HG03432 (cell line): Measurements from ENCODE around the gene HMGA1.
A peak's percentile ranks its signal among the peaks of the same experiment; 100 is the strongest.

ENCODE experiments used
- ATAC-seq: cut with Tn5 transposase; IDR thresholded peaks from one replicate; pipeline ENCODE4 v1.9.1; 2021; ENCODE audit warnings: mild to moderate bottlenecking, moderate library complexity; ENCODE audit not compliant: unreplicated experiment

The HMGA1 gene

GRCh38 chr6:34288581-34288980, 51.9 kb downstream of the HMGA1 start:
- no peak for ATAC-seq

DNA sequence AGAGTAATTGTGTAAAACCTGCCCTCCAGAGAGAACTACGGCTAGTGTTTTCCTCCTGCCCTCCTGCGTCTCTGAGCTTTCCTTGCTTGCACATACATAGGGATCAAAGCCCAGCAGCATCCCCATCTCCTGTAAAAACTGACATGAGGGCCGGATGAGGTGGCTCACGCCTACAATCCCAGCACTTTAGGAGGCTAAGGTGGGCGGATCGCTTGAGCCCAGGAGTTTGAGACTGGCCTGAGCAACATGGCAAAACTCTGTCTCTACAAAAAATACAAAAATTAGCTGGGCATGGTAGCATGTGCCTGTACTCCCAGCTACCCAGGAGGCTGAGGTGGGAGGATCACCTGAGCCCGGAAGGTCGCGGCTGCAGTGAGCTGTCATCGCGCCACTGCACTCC, 52.5 kb downstream of the HMGA1 start:
- no peak for ATAC-seq

DNA sequence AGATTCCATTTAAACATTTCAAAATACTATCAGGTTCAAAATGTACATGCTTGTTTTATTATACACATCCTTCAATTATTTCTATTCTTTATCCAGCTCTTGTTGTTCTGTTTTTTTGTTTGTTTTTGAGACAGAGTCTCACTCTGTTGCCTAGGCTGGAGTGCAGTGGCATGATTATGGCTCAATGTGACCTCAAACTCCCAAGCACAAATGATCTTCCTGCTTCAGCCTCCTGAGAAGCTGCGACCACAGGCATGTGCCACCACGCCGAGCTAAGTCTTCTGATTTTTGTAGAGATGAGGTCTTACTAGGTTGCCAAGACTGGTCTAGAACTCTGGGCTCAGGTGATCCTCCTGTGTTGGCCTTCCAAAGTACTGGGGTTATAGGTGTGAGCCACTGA, 56.3 kb downstream of the HMGA1 start:
- ATAC-seq = no peak

- ATAC-seq = peak; percentile 87
These were observed 59.0 kb downstream of the HMGA1 start for GRCh38 chr6:34295721-34296120.
